ENCODE data around the gene G3BP1.
"Not testable (repeated sequence)": the region's sequence is repeated elsewhere in the genome, so short reads cannot be mapped to it uniquely, and the experiment has no call there.

The G3BP1 gene

GRCh38 chr5:151757233-151758140 is 14.3 kb upstream of the G3BP1 start:
- DNase-seq = no peak

GRCh38 chr5:151758141-151758429 is 13.7 kb upstream of the G3BP1 start:
- no peak for DNase-seq

GRCh38 chr5:151758430-151759241 is 13.1 kb upstream of the G3BP1 start, which contains the start of gene ATOX1:
Gene ATOX1, minus strand, starts transcription at chr5:151758631. Its CDS starts 80 bp downstream, at chr5:151758551.
- DNase-seq = peak; percentile 89

- DNase-seq = no peak
Measured at GRCh38 chr5:151764801-151765200, 7.0 kb upstream of the G3BP1 start.

GRCh38 chr5:151766975-151767374 is 4.8 kb upstream of the G3BP1 start:
- DNase-seq = no peak

- no peak for DNase-seq
Measured at GRCh38 chr5:151770383-151771258, 1.1 kb upstream of the G3BP1 start.

GRCh38 chr5:151772029-151772845 is 483 bp downstream of the G3BP1 start:
- peak; percentile 10 for DNase-seq

GRCh38 chr5:151772846-151773561 is 1.2 kb downstream of the G3BP1 start:
- no peak for DNase-seq

GRCh38 chr5:151773951-151774350 is 2.2 kb downstream of the G3BP1 start:
- no peak for DNase-seq

GRCh38 chr5:151775025-151775606 is 3.4 kb downstream of the G3BP1 start:
- no peak for DNase-seq

GRCh38 chr5:151779531-151780125 is 7.9 kb downstream of the G3BP1 start:
- DNase-seq = no peak

- DNase-seq = no peak
Measured at GRCh38 chr5:151780348-151780747, 8.6 kb downstream of the G3BP1 start.

GRCh38 chr5:151781201-151781600 is 9.4 kb downstream of the G3BP1 start:
- DNase-seq = no peak

GRCh38 chr5:151783664-151784063 is 11.9 kb downstream of the G3BP1 start:
- not testable (repeated sequence) for DNase-seq

- DNase-seq = no peak
Measured at GRCh38 chr5:151784141-151784540, 12.4 kb downstream of the G3BP1 start.

GRCh38 chr5:151786468-151786867 is 14.7 kb downstream of the G3BP1 start:
- no peak for DNase-seq

- DNase-seq = no peak
Measured at GRCh38 chr5:151787817-151788216, 16.1 kb downstream of the G3BP1 start.

GRCh38 chr5:151793358-151793757 is 21.6 kb downstream of the G3BP1 start:
- no peak for DNase-seq

GRCh38 chr5:151795426-151795825 is 23.7 kb downstream of the G3BP1 start:
- no peak for DNase-seq

- no peak for DNase-seq
Measured at GRCh38 chr5:151798674-151799073, 26.9 kb downstream of the G3BP1 start.

- no peak for DNase-seq
Measured at GRCh38 chr5:151799407-151799806, 27.7 kb downstream of the G3BP1 start.
